ENCODE results near the gene TGIF1.
"Not testable (repeated sequence)": the region's sequence is repeated elsewhere in the genome, so short reads cannot be mapped to it uniquely, and the experiment has no call there.

TGIF1 gene

DNA sequence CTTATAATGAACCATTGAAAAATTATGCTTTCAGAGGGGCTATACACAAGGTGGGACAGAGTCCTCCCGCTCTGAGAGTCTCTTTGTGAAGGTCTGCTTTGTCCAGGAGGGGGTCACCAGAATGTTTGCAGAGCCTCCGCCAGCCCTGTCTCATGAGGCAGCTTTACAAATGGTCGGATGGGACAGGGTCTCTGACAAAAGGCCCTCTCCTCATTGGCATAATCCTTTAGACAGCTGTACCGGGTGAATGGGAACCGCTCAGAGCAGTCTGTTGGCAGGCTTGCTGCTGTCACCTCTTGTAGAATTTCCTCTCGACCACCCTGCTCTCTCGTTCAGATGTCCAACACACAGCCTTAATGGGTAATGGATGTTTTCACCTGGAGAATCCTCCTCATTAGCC is 40.2 kb upstream of the TGIF1 start:
- ChIA-PET CTCF (interaction anchor here (0.7 kb wide), 1 partner anchor 50 kb away, joined by 3 read pairs; no protein-coding TSS in a partner anchor), POLR2A (interaction anchor here (1.7 kb wide), 1 partner anchor 38 kb away, joined by 10 read pairs; no protein-coding TSS in a partner anchor)
- DNase-seq (ENCODE audit: extremely low spot score): no peak
- TF ChIP-seq CTBP1 (IDR thresholded peaks at IDR 0.05; ENCODE audit: borderline replicate concordance) (no peak), TARDBP (IDR thresholded peaks at IDR 0.05) (no peak), L3MBTL2 (conservative IDR thresholded peaks at IDR 0.05) (no peak), ZNF384 (IDR thresholded peaks at IDR 0.05) (no peak), BHLHE40 (IDR thresholded peaks at IDR 0.05; ENCODE audit: borderline replicate concordance) (no peak), FOXA1 (IDR thresholded peaks at IDR 0.05) (no peak), FOXK2 (IDR thresholded peaks at IDR 0.05) (no peak), ELF4 (IDR thresholded peaks at IDR 0.05) (no peak), SUZ12 (IDR thresholded peaks at IDR 0.05) (no peak), HDGF (IDR thresholded peaks at IDR 0.05; ENCODE audit: borderline replicate concordance) (no peak), FOXM1 (IDR thresholded peaks at IDR 0.05; ENCODE audit: borderline replicate concordance) (no peak), LEF1 (IDR thresholded peaks at IDR 0.05; ENCODE audit: borderline replicate concordance) (no peak), ARNT (IDR thresholded peaks at IDR 0.05) (no peak), SP1 (IDR thresholded peaks at IDR 0.05) (no peak), NFRKB (IDR thresholded peaks at IDR 0.05) (no peak)
- TF ChIP-seq, protein P1, sequence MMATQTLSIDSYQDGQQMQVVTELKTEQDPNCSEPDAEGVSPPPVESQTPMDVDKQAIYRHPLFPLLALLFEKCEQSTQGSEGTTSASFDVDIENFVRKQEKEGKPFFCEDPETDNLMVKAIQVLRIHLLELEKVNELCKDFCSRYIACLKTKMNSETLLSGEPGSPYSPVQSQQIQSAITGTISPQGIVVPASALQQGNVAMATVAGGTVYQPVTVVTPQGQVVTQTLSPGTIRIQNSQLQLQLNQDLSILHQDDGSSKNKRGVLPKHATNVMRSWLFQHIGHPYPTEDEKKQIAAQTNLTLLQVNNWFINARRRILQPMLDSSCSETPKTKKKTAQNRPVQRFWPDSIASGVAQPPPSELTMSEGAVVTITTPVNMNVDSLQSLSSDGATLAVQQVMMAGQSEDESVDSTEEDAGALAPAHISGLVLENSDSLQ (IDR thresholded peaks at IDR 0.05): no peak

DNA sequence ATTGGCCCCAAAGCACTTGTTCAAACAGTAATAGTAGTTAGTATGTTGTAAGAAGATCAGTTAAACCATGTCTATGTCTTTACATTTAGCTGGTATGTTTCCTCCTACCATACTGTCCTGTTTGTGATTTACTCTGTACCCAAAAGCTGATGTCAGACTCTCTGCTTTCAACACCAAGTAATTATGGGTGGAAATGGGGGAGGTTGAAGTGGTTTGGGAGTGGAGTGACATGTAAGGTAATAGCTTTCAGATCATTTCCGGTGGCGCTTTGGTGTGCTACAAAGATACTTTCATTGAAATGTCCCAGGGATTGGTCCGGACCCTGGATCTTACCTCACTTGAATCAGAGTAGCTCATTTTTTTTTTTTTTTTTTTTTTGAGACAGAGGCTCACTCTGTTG is 39.7 kb upstream of the TGIF1 start:
- no peak for DNase-seq (ENCODE audit: extremely low spot score)
- POLR2A ChIA-PET: interaction anchor here (1.7 kb wide), 1 partner anchor 38 kb away, joined by 10 read pairs; no protein-coding TSS in a partner anchor
- TF ChIP-seq, protein P1 (IDR thresholded peaks at IDR 0.05): no peak
- TF ChIP-seq SUZ12 (IDR thresholded peaks at IDR 0.05) (no peak), LEF1 (IDR thresholded peaks at IDR 0.05; ENCODE audit: borderline replicate concordance) (no peak), FOXA1 (IDR thresholded peaks at IDR 0.05) (no peak), ZNF384 (IDR thresholded peaks at IDR 0.05) (no peak), FOXM1 (IDR thresholded peaks at IDR 0.05; ENCODE audit: borderline replicate concordance) (no peak), L3MBTL2 (conservative IDR thresholded peaks at IDR 0.05) (no peak), SP1 (IDR thresholded peaks at IDR 0.05) (no peak), BHLHE40 (IDR thresholded peaks at IDR 0.05; ENCODE audit: borderline replicate concordance) (no peak), HDGF (IDR thresholded peaks at IDR 0.05; ENCODE audit: borderline replicate concordance) (no peak), TARDBP (IDR thresholded peaks at IDR 0.05) (no peak), ELF4 (IDR thresholded peaks at IDR 0.05) (no peak), NFRKB (IDR thresholded peaks at IDR 0.05) (no peak), ARNT (IDR thresholded peaks at IDR 0.05) (no peak), CTBP1 (IDR thresholded peaks at IDR 0.05; ENCODE audit: borderline replicate concordance) (no peak), FOXK2 (IDR thresholded peaks at IDR 0.05) (no peak)
- CTCF ChIA-PET: interaction anchor here (0.7 kb wide), 1 partner anchor 49 kb away, joined by 3 read pairs; no protein-coding TSS in a partner anchor

DNA sequence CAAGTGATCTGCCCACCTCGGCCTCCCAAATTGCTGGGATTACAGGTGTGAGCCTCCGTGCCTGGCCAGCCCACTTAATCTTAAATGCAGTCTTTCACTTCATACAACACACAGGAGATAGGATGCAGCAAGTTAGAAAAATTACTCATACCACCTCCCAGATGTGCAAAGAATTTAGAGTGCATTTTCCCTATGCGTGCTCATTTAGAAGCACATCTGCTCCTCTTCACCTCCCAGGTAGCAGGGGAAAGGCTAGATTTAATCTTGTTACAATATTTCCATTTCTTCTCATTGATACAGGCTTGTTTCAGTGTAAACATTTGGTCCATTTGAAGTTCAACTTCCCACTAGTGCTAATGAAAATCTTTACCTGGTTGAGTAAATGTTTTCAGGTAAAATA is 39.1 kb upstream of the TGIF1 start:
- CTCF ChIA-PET; DNase-seq (ENCODE audit: extremely low spot score): not testable (repeated sequence)
- POLR2A ChIA-PET: interaction anchor here (1.7 kb wide), 1 partner anchor 37 kb away, joined by 10 read pairs; no protein-coding TSS in a partner anchor

DNA sequence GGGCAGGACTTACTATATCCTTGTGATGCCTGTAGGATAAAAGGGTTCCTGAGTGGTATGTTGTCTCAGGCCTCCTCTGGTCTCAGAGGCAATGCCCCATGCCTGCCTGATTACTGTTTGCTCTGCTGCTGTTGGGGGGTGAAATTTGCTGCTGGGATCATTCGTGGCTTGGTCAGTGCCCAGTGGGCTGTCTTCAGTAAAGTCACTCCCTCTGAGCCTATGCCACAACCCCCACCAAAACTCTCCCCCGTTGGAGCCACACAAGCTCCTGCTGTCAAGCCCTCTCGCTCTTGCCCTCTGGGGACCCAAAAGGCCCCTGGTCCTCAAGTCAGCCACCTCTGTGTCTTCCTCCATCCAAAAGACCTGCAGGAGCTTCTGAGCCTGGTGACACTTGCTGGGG is 38.6 kb upstream of the TGIF1 start:
- TF ChIP-seq ELF4 (IDR thresholded peaks at IDR 0.05) (no peak), L3MBTL2 (conservative IDR thresholded peaks at IDR 0.05) (no peak), BHLHE40 (IDR thresholded peaks at IDR 0.05; ENCODE audit: borderline replicate concordance) (no peak), FOXA1 (IDR thresholded peaks at IDR 0.05) (no peak), SP1 (IDR thresholded peaks at IDR 0.05) (no peak), FOXM1 (IDR thresholded peaks at IDR 0.05; ENCODE audit: borderline replicate concordance) (no peak), HDGF (IDR thresholded peaks at IDR 0.05; ENCODE audit: borderline replicate concordance) (no peak), CTBP1 (IDR thresholded peaks at IDR 0.05; ENCODE audit: borderline replicate concordance) (no peak), FOXK2 (IDR thresholded peaks at IDR 0.05) (no peak), ZNF384 (IDR thresholded peaks at IDR 0.05) (no peak), SUZ12 (IDR thresholded peaks at IDR 0.05) (no peak), ARNT (IDR thresholded peaks at IDR 0.05) (no peak)
- TF ChIP-seq, protein P1 (IDR thresholded peaks at IDR 0.05): no peak
- ChIA-PET CTCF (no interaction called here), POLR2A (interaction anchor here (0.7 kb wide), 1 partner anchor 38 kb away, joined by 4 read pairs; no protein-coding TSS in a partner anchor)
- no peak for DNase-seq (ENCODE audit: extremely low spot score)

DNA sequence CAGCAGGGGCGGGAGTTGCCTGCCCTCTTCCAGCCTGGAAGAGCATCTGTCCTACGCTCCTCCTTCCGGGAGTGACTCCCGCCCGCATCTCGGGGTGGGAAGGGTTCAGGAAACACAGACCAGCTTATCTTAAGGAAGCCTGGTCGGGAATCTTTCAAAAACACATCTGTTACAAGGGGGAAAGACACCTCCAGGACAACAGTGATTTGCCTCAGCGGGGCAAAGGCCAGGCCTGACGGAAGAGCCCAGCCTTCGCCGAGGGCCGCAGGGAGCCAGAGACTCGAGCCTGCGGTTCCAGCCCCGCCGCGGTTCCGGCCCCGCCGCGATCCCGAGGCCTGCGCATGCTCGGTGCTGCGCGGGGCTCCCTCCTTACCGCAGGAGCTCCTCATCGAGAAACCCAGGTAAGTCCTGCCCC is 38.1 kb upstream of the TGIF1 start:
- ChIA-PET POLR2A (interaction anchor here (0.7 kb wide), 1 partner anchor 37 kb away, joined by 4 read pairs; no protein-coding TSS in a partner anchor), CTCF (no interaction called here)
- no peak for DNase-seq (ENCODE audit: extremely low spot score)
- TF ChIP-seq SUZ12 (IDR thresholded peaks at IDR 0.05) (no peak), L3MBTL2 (conservative IDR thresholded peaks at IDR 0.05) (no peak), HDGF (IDR thresholded peaks at IDR 0.05; ENCODE audit: borderline replicate concordance) (no peak), ARNT (IDR thresholded peaks at IDR 0.05) (no peak), ELF4 (IDR thresholded peaks at IDR 0.05) (no peak), FOXA1 (IDR thresholded peaks at IDR 0.05) (no peak), SP1 (IDR thresholded peaks at IDR 0.05) (no peak), NFRKB (IDR thresholded peaks at IDR 0.05) (no peak), BHLHE40 (IDR thresholded peaks at IDR 0.05; ENCODE audit: borderline replicate concordance) (no peak), CTBP1 (IDR thresholded peaks at IDR 0.05; ENCODE audit: borderline replicate concordance) (no peak), TARDBP (IDR thresholded peaks at IDR 0.05) (no peak), ZNF384 (IDR thresholded peaks at IDR 0.05) (no peak), FOXK2 (IDR thresholded peaks at IDR 0.05) (no peak), LEF1 (IDR thresholded peaks at IDR 0.05; ENCODE audit: borderline replicate concordance) (no peak), FOXM1 (IDR thresholded peaks at IDR 0.05; ENCODE audit: borderline replicate concordance) (no peak)
- TF ChIP-seq, protein P1 (IDR thresholded peaks at IDR 0.05): no peak

DNA sequence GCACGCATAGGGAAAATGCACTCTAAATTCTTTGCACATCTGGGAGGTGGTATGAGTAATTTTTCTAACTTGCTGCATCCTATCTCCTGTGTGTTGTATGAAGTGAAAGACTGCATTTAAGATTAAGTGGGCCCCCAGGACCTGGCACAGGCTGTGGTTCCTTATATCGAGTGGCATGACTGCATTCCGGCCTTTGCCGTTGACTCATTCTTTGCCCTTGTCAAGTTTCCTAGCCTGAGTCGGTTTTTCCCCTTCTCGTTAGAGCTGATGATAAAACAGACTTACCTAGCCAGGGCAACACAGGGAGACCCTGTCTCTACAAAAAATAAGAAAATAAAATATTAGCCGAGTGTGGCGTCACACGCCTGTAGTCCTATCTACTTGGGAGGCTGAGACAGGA is 37.4 kb upstream of the TGIF1 start:
- POLR2A ChIA-PET; DNase-seq (ENCODE audit: extremely low spot score); CTCF ChIA-PET: not testable (repeated sequence)

All from HEK293T (cell line).